ENCODE results near the gene ZFAND2A. TPM values are rescaled to one million over a fixed set of nuclear protein-coding genes. Genes with fewer than 3 reads are reported as not detected.

The ZFAND2A gene
- total RNA-seq, 1 donor from 2014 or later = 34.5 TPM

GRCh38 chr7:1131471-1132265, 28.3 kb downstream of the ZFAND2A start:
- Mint-ChIP-seq H3K27me3 (ENCODE audit: unreplicated experiment) (peaks cover 3% of the 10 kb centered on the region), H3K27ac (ENCODE audit: unreplicated experiment) (no peak overlapping the region), H3K36me3 (ENCODE audit: unreplicated experiment) (peaks cover 6% of the 10 kb centered on the region), H3K9me3 (ENCODE audit: unreplicated experiment) (peaks cover 9% of the 10 kb centered on the region), H3K4me1 (ENCODE audit: low read depth, unreplicated experiment) (peaks cover 1% of the 10 kb centered on the region), H3K4me3 (ENCODE audit: unreplicated experiment) (no peak overlapping the region)
- TF ChIP-seq CTCF (IDR thresholded peaks at IDR 0.05; ENCODE audit: partially characterized antibody, unreplicated experiment) = no peak
- no peak for DNase-seq

- no peak for TF ChIP-seq CTCF (IDR thresholded peaks at IDR 0.05; ENCODE audit: partially characterized antibody, unreplicated experiment)
- peaks cover 9% of the 10 kb centered on the region for H3K9me3 Mint-ChIP-seq (ENCODE audit: unreplicated experiment)
- no peak overlapping the region for H3K4me3 Mint-ChIP-seq (ENCODE audit: unreplicated experiment)
- DNase-seq = no peak
- H3K27me3 Mint-ChIP-seq (ENCODE audit: unreplicated experiment) = peaks cover 3% of the 10 kb centered on the region
- peaks cover 6% of the 10 kb centered on the region for H3K36me3 Mint-ChIP-seq (ENCODE audit: unreplicated experiment)
- no peak overlapping the region for H3K27ac Mint-ChIP-seq (ENCODE audit: unreplicated experiment)
- H3K4me1 Mint-ChIP-seq (ENCODE audit: low read depth, unreplicated experiment) = no peaks in the 10 kb centered on the region
Observed at GRCh38 chr7:1130021-1130990, 29.7 kb downstream of the ZFAND2A start.

GRCh38 chr7:1129431-1129830, 30.6 kb downstream of the ZFAND2A start:
- Mint-ChIP-seq H3K27ac (ENCODE audit: unreplicated experiment) (no peak overlapping the region), H3K27me3 (ENCODE audit: unreplicated experiment) (peaks cover 3% of the 10 kb centered on the region), H3K4me1 (ENCODE audit: low read depth, unreplicated experiment) (no peaks in the 10 kb centered on the region), H3K36me3 (ENCODE audit: unreplicated experiment) (peaks cover 6% of the 10 kb centered on the region), H3K9me3 (ENCODE audit: unreplicated experiment) (peaks cover 9% of the 10 kb centered on the region), H3K4me3 (ENCODE audit: unreplicated experiment) (no peak overlapping the region)
- TF ChIP-seq CTCF (IDR thresholded peaks at IDR 0.05; ENCODE audit: partially characterized antibody, unreplicated experiment) = no peak
- no peak for DNase-seq

- Mint-ChIP-seq H3K4me1 (ENCODE audit: low read depth, unreplicated experiment) (peaks cover 7% of the 10 kb centered on the region), H3K27me3 (ENCODE audit: unreplicated experiment) (peaks cover 3% of the 10 kb centered on the region), H3K9me3 (ENCODE audit: unreplicated experiment) (peaks cover 7% of the 10 kb centered on the region), H3K4me3 (ENCODE audit: unreplicated experiment) (no peak overlapping the region), H3K36me3 (ENCODE audit: unreplicated experiment) (peaks cover 5% of the 10 kb centered on the region), H3K27ac (ENCODE audit: unreplicated experiment) (no peak overlapping the region)
- no peak for DNase-seq
- no peak for TF ChIP-seq CTCF (IDR thresholded peaks at IDR 0.05; ENCODE audit: partially characterized antibody, unreplicated experiment)
Observed at GRCh38 chr7:1127001-1127400, 33.0 kb downstream of the ZFAND2A start.
